ENCODE data around the gene LNX1. TPM values are rescaled to one million over a fixed set of nuclear protein-coding genes. Genes with fewer than 3 reads are reported as not detected.

LNX1 gene
- total RNA-seq, 1 experiment from 2014 or later, result 1.7 TPM

DNA sequence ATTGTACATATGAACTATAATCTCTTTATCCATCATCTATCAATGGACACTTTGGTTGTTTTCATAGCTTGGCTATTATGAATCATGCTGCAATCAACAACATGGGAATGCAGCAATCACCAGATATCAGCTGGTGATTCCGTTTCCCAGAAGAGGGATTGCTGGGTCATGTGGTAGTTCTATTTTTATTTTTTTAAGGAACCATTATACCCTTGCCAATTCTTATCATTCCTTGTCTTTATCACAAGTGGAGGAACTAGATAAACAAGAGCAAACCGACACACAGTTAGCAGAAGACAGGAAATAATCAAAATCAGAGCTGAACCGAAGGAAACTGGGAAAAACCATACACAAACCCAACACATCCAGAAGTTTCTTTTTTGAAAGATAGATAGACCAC lies 14.5 kb upstream of the LNX1 start:
- H3K23me2 ChIP-seq (ENCODE audit: insufficient read length, low read depth, low read length, poor library complexity, severe bottlenecking), result no peaks in the 10 kb centered on the region
- H3K27ac Mint-ChIP-seq, result no peak overlapping the region
- DNase-seq, result no peak
- no peak overlapping the region for H3K18ac ChIP-seq (ENCODE audit: insufficient read length, low read depth, low read length)
- H2AK5ac ChIP-seq (ENCODE audit: insufficient read length, low read length), result no peak overlapping the region
- whole genome bisulfite sequencing (ENCODE audit: extremely low coverage, insufficient read length, low lambda C conversion rate), result no CpG with 5 or more reads among the region's 3 CpGs
- H2BK120ac ChIP-seq (ENCODE audit: low read depth, low read length, poor library complexity, severe bottlenecking), result no peak overlapping the region
- H3K79me2 ChIP-seq (ENCODE audit: insufficient read depth, low read length), result no peaks in the 10 kb centered on the region
- no peaks in the 10 kb centered on the region for H3K4me1 ChIP-seq (ENCODE audit: insufficient read depth, low read length)
- no peak overlapping the region for H3K56ac ChIP-seq (ENCODE audit: insufficient read length, low read depth, low read length)
- no peak overlapping the region for H4K5ac ChIP-seq (ENCODE audit: insufficient read length, low read depth, low read length)
- peaks cover 3% of the 10 kb centered on the region; the same call in 1 of the 2 replicates for H3K27me3 Mint-ChIP-seq (ENCODE audit: low read depth)
- no peak overlapping the region for H3K23ac ChIP-seq (ENCODE audit: insufficient read length, low read depth, low read length)
- H4K20me1 ChIP-seq (ENCODE audit: control insufficient read depth, insufficient read depth, insufficient read length), result no peaks in the 10 kb centered on the region
- H2BK15ac ChIP-seq (ENCODE audit: low read depth, low read length), result no peak overlapping the region
- peaks cover 0 to 9% of the 10 kb centered on the region in 2 experiments; a peak in 1 of 5 replicates for H3K9me3 Mint-ChIP-seq
- H3K9ac ChIP-seq (ENCODE audit: extremely low read depth, insufficient read length, low read length), result no peak overlapping the region
- H3K14ac ChIP-seq (ENCODE audit: insufficient read depth, low read length), result no peak overlapping the region
- H3K27ac ChIP-seq (ENCODE audit: insufficient read length, low read depth, low read length), result no peak overlapping the region
- H3K79me1 ChIP-seq (ENCODE audit: insufficient read depth, low read depth, low read length, poor library complexity, severe bottlenecking), result no peaks in the 10 kb centered on the region
- no peak overlapping the region for H4K91ac ChIP-seq (ENCODE audit: insufficient read length, low read depth, low read length)
- no peak overlapping the region for H3K4ac ChIP-seq (ENCODE audit: low read depth, low read length)
- H3K9me3 ChIP-seq (ENCODE audit: control insufficient read depth, low read depth, low read length), result no peaks in the 10 kb centered on the region
- no peaks in the 10 kb centered on the region; a peak in 3 of 7 replicates for H3K36me3 Mint-ChIP-seq (ENCODE audit: insufficient read depth in 1 of 3, low read depth in 3 of 3)
- no peak overlapping the region for H4K8ac ChIP-seq (replicated peaks; ENCODE audit: insufficient read length, low read depth, low read length)
- no peak overlapping the region for H2BK5ac ChIP-seq (ENCODE audit: insufficient read length, low read length)
- H3K4me2 ChIP-seq (ENCODE audit: insufficient read depth, insufficient read length, low read length), result no peak overlapping the region
- no peak overlapping the region for H2AFZ ChIP-seq (ENCODE audit: low read length)
- H2BK20ac ChIP-seq (ENCODE audit: low read depth, low read length, poor library complexity, severe bottlenecking), result no peak overlapping the region
- no peak overlapping the region for H3K4me3 Mint-ChIP-seq
- TF ChIP-seq, protein P1, sequence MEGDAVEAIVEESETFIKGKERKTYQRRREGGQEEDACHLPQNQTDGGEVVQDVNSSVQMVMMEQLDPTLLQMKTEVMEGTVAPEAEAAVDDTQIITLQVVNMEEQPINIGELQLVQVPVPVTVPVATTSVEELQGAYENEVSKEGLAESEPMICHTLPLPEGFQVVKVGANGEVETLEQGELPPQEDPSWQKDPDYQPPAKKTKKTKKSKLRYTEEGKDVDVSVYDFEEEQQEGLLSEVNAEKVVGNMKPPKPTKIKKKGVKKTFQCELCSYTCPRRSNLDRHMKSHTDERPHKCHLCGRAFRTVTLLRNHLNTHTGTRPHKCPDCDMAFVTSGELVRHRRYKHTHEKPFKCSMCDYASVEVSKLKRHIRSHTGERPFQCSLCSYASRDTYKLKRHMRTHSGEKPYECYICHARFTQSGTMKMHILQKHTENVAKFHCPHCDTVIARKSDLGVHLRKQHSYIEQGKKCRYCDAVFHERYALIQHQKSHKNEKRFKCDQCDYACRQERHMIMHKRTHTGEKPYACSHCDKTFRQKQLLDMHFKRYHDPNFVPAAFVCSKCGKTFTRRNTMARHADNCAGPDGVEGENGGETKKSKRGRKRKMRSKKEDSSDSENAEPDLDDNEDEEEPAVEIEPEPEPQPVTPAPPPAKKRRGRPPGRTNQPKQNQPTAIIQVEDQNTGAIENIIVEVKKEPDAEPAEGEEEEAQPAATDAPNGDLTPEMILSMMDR (conservative IDR thresholded peaks at IDR 0.05), result no peak
- H2BK12ac ChIP-seq (ENCODE audit: insufficient read length, low read depth, low read length), result no peak overlapping the region
- H3K27me3 ChIP-seq (ENCODE audit: insufficient read depth, low read length), result no peaks in the 10 kb centered on the region
- H3T11ph ChIP-seq (ENCODE audit: low read length), result no peak overlapping the region
- H3K4me1 Mint-ChIP-seq, result peaks cover 0 to 4% of the 10 kb centered on the region in 2 experiments; a peak in 2 of 4 replicates
